GM12874 (cell line): ENCODE measurements around the gene MYADML2.

Experiments
- TF ChIP-seq, protein P1 (sequence below): IDR thresholded peaks from 2 replicates; pipeline ENCODE4 v1.5.1; 2011; ENCODE audit warnings: low read depth, mild to moderate bottlenecking, control low read depth, low read length, moderate library complexity; ENCODE audit not compliant: insufficient read depth

Gene MYADML2

DNA sequence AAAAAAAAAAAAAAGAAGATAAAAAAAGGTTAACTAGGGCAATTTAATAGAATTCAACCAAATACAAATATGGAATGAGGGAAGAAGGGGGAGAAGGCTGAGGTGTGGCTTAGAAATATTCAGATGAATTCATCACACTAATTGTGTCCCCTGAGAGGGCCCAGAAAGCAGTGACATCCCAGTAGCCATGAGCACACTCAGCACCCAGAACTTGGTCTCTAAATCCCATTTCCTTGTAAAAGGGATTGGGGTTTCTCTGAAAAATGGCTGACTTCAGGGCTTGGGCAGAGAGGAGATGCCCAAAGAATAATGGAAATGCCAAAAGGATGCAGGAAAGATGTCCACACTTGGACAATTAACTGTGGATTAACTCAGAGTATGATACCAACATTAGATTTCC, 26.4 kb upstream of the MYADML2 start:
- TF ChIP-seq, protein P1, sequence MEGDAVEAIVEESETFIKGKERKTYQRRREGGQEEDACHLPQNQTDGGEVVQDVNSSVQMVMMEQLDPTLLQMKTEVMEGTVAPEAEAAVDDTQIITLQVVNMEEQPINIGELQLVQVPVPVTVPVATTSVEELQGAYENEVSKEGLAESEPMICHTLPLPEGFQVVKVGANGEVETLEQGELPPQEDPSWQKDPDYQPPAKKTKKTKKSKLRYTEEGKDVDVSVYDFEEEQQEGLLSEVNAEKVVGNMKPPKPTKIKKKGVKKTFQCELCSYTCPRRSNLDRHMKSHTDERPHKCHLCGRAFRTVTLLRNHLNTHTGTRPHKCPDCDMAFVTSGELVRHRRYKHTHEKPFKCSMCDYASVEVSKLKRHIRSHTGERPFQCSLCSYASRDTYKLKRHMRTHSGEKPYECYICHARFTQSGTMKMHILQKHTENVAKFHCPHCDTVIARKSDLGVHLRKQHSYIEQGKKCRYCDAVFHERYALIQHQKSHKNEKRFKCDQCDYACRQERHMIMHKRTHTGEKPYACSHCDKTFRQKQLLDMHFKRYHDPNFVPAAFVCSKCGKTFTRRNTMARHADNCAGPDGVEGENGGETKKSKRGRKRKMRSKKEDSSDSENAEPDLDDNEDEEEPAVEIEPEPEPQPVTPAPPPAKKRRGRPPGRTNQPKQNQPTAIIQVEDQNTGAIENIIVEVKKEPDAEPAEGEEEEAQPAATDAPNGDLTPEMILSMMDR: no peak

DNA sequence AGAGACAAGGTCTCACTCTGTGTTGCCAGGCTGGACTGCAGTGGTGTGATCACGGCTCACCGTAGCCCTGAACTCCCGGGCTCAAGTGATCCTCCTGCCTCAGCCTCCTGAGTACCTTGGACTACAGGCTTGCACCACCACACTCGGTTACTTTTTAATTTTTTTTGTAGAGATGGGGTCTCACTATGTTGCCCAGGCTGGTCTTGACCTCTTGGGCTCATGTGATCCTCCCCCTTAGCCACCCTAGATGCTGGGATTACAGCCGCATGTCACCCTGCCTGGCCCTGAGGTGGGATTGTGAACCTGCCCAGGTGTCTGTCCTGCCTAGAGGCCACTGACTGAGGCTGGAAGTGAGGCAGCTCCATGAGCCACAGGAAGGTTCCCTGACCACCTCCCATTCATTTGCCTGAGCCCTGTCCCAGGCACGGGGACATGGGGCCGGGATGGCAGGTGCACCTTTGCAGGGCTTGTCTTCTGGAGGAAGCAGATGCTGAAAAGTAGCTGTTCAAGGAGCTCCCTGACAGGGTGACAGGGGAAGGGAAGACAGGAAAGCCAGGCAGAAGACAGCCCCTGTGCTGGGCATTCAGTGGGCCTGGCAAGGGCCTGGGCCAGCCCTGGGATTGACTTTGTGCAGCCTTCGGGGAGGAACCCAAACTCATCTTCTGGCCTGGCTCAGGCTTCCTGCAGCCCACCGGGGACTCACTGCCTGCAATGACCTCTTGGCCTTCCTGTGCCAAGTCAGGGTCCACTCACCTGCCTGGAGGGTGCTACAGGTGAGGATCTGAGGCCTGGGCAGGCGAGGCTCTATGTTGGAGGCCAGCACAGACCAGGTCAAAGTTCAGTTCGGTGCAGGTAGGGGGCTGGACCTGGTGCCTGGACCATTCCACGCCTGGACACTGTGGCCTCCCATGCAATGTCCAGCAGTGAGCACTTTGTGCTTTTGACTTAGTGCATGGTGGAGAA, 22.1 kb upstream of the MYADML2 start:
- TF ChIP-seq, protein P1: no peak

DNA sequence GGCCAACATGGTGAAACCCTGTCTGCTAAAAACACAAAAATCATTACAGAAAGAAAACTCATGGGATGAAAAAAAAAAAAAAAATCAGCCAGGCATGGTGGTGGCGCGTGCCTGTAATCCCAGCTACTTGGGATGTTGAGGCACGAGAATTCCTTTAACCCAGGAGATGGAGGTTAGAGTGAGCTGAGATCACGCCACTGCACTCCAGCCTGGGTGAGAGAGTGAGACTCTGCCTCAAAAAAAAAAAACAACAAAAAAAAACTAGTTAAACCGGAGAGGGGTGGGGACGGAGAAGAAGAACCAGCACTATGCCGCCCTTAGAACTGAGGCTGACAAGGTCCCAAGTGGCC, 21.3 kb upstream of the MYADML2 start:
- TF ChIP-seq, protein P1: no peak

DNA sequence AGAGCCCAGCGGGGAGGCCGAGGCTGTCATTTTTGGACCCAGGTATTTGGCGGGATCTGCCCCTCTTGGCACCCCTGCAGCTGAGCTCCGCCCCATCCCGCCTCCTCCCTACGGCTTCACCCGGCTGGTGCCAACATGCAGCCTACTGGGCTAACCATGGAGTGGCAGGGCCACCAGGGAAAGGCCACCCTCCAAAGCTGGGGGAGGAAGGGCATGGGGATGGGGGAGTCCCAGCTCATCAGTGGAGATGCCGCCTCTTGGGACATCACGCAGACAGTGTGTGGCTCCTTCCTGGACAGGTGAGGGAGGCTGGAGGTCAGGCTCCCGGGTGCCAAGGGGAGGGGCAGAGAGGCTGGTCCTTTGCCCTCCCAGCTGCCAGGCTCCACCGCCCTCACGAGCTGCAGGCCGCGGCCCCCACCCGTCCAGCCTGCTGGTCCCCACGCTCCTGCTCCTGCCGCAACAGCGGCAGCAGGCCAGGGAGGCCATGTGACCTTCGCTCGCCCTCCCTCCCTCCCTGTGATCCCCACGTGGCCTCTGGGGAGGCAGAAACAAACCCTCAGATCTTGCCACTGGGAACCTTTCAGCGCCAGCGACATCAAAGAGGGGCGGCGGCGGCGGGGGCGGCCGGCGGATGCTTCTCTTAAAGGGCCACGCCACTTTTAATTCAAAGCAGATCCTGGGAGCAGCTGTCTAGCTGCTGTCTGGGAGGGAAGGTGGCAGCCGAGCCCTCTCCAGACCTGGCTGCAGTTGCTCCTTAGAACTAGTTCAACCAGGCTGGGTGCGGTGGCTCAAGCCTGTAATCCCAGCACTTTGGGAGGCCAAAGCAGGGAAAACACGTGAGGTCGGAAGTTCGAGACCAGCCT, 20.7 kb upstream of the MYADML2 start:
- TF ChIP-seq, protein P1: no peak

DNA sequence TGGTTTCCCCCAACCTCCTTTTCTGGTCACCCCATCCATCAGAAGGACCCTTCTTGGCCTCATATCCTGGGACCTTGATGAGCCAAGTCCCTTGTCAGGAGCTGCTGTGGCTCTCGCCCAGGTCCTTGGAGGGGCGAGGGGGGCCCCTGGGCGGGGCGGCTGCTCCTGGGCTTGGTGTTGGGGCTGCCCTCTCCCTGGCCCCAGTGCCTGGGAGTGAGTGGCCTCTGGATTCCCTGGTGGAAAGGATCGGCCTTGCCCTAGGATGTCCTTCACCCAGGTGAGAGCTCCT, 20.2 kb upstream of the MYADML2 start:
- TF ChIP-seq, protein P1: no peak

DNA sequence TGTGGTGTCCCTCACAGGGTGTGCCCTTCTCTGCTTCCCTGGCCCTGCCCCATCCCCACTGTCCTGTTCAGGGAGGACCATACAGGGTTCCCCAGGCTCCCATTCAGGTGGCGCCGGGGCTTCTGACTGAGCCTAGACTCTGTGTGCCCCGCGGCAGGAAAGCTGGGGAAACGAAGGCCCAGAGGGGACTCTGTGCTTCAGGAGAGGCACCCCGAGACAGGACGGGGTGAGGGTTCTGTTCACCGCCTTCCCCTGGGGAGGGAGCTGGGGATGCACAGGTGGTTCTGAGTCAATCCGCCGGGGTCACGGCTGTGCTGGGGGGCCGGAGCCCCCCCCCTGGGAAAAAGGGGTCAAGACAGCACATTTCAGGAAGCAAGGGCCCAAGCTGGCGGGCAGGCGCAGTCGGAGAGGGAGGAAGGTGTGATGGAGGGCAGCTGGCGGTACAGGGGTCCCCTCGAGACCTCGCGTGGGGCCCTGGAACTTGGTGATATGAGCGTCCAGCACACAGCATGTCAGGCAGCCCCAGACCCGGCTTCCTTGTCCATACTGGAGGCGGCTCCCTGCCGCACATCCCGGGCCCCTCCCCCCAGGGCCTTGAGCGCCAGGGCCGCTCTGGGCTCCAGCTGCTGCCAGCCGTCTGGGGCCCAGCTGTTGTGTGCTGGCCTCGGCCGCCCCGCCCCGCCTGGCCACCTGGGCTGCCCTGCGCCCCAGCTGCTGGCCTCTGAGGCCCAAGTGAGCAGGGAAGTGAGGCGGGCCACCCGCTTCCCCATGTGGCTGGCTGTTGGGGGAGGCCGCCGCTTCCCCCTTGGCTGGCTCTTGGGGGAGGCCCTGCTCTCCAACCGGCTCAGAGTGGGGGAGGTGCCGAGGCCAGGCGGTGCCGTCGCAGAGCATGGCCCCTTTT, 19.6 kb upstream of the MYADML2 start:
- TF ChIP-seq, protein P1: no peak
